Stomach smooth muscle (tissue), 2 donors: ENCODE data around the gene IL34.

ENCODE experiments used
- H3K27ac ChIP-seq: one replicate; pipeline ENCODE4 v1.7.0; 2013; ENCODE audit warnings: mild to moderate bottlenecking, low read length, inconsistent platforms
- H3K27me3 ChIP-seq, 2 donors: one replicate each; pipeline ENCODE4 v1.7.0; 2013; ENCODE audit warnings: low read length in 2 of 2; ENCODE audit not compliant: insufficient read depth in 2 of 2, control insufficient read depth in 1 of 2
- H3K36me3 ChIP-seq, 2 donors: one replicate each; pipeline ENCODE4 v1.7.0; 2013; ENCODE audit warnings: low read length in 2 of 2; ENCODE audit not compliant: control insufficient read depth in 2 of 2, insufficient read depth in 2 of 2
- H3K4me1 ChIP-seq: one replicate; pipeline ENCODE4 v1.7.0; 2013; ENCODE audit warnings: low read length; ENCODE audit not compliant: control insufficient read depth, insufficient read depth
- H3K4me3 ChIP-seq, 2 donors: one replicate each; pipeline ENCODE4 v1.7.0; 2013; ENCODE audit warnings: low read length in 2 of 2
- H3K9ac ChIP-seq, 2 donors: one replicate each; pipeline ENCODE4 v1.7.0; 2013; ENCODE audit warnings: low read length in 2 of 2, mild to moderate bottlenecking in 1 of 2
- H3K9me3 ChIP-seq, 2 donors: one replicate each; pipeline ENCODE4 v1.7.0; 2013; ENCODE audit warnings: low read length in 2 of 2; ENCODE audit not compliant: control insufficient read depth in 2 of 2
- donor health status: healthy.
- donor health status: Pancreatic carcinoma.

IL34 gene

GRCh38 chr16:70650216-70650615 lies 3.9 kb downstream of the IL34 start:
- H3K9ac ChIP-seq = no peak overlapping the region
- H3K27ac ChIP-seq = no peak overlapping the region

GRCh38 chr16:70651524-70651923 lies 5.2 kb downstream of the IL34 start:
- Histone ChIP-seq H3K27me3 (no peaks in the 10 kb centered on the region), H3K9me3 (no peaks in the 10 kb centered on the region), H3K27ac (no peak overlapping the region), H3K36me3 (no peaks in the 10 kb centered on the region), H3K9ac (no peak overlapping the region), H3K4me1 (peaks cover 15% of the 10 kb centered on the region), H3K4me3 (no peak overlapping the region)

More at GRCh38 chr16:70650216-70650615, 3.9 kb downstream of the IL34 start:
- Histone ChIP-seq H3K4me3 (no peak overlapping the region), H3K27me3 (no peaks in the 10 kb centered on the region), H3K4me1 (peaks cover 18% of the 10 kb centered on the region), H3K36me3 (no peaks in the 10 kb centered on the region), H3K9me3 (no peaks in the 10 kb centered on the region)

- H3K27ac ChIP-seq = no peak overlapping the region
- no peak overlapping the region for H3K9ac ChIP-seq
- H3K9me3 ChIP-seq = no peaks in the 10 kb centered on the region
- H3K27me3 ChIP-seq = no peaks in the 10 kb centered on the region
- no peak overlapping the region for H3K4me3 ChIP-seq
- H3K4me1 ChIP-seq = peaks cover 13% of the 10 kb centered on the region
- H3K36me3 ChIP-seq = no peaks in the 10 kb centered on the region
These were observed 6.0 kb downstream of the IL34 start for GRCh38 chr16:70652322-70652721.

GRCh38 chr16:70653406-70653805 lies 7.0 kb downstream of the IL34 start:
- Histone ChIP-seq H3K27ac (no peak overlapping the region), H3K4me1 (peaks cover 8% of the 10 kb centered on the region), H3K9ac (no peak overlapping the region), H3K4me3 (no peak overlapping the region), H3K27me3 (no peaks in the 10 kb centered on the region), H3K9me3 (no peaks in the 10 kb centered on the region), H3K36me3 (no peaks in the 10 kb centered on the region)

- Histone ChIP-seq H3K4me3 (peak overlapping the region; percentile 44 to 65), H3K27ac (peak overlapping the region; percentile 64), H3K9me3 (no peaks in the 10 kb centered on the region), H3K36me3 (no peaks in the 10 kb centered on the region), H3K9ac (peak overlapping the region; percentile 31 to 51), H3K4me1 (peaks cover 8% of the 10 kb centered on the region), H3K27me3 (no peaks in the 10 kb centered on the region)
These were observed 7.7 kb downstream of the IL34 start for GRCh38 chr16:70653809-70654771.

GRCh38 chr16:70656065-70656711 lies 9.8 kb downstream of the IL34 start:
- Histone ChIP-seq H3K9me3 (no peaks in the 10 kb centered on the region), H3K27me3 (no peaks in the 10 kb centered on the region), H3K36me3 (no peaks in the 10 kb centered on the region), H3K27ac (no peak overlapping the region), H3K4me1 (peaks cover 11% of the 10 kb centered on the region), H3K4me3 (no peak overlapping the region), H3K9ac (no peak overlapping the region)

GRCh38 chr16:70656712-70657263 lies 10.4 kb downstream of the IL34 start:
- Histone ChIP-seq H3K36me3 (no peaks in the 10 kb centered on the region), H3K4me1 (peaks cover 16% of the 10 kb centered on the region), H3K4me3 (no peak overlapping the region), H3K9ac (no peak overlapping the region), H3K27me3 (no peaks in the 10 kb centered on the region), H3K9me3 (no peaks in the 10 kb centered on the region), H3K27ac (no peak overlapping the region)

- Histone ChIP-seq H3K4me1 (peaks cover 27% of the 10 kb centered on the region), H3K4me3 (no peak overlapping the region), H3K9me3 (no peaks in the 10 kb centered on the region), H3K9ac (no peak overlapping the region), H3K27me3 (no peaks in the 10 kb centered on the region), H3K36me3 (no peaks in the 10 kb centered on the region), H3K27ac (no peak overlapping the region)
These were observed 11.6 kb downstream of the IL34 start for GRCh38 chr16:70657956-70658355.

GRCh38 chr16:70658921-70659320 lies 12.6 kb downstream of the IL34 start:
- H3K27me3 ChIP-seq = no peaks in the 10 kb centered on the region
- H3K36me3 ChIP-seq = peaks cover 4 to 6% of the 10 kb centered on the region in 2 donors
- H3K4me3 ChIP-seq = no peak overlapping the region
- no peak overlapping the region for H3K9ac ChIP-seq
- no peaks in the 10 kb centered on the region for H3K9me3 ChIP-seq
- H3K27ac ChIP-seq = no peak overlapping the region
- H3K4me1 ChIP-seq = peaks cover 31% of the 10 kb centered on the region

- H3K36me3 ChIP-seq = peaks cover 6 to 9% of the 10 kb centered on the region in 2 donors
- no peak overlapping the region for H3K27ac ChIP-seq
- H3K4me1 ChIP-seq = peaks cover 24% of the 10 kb centered on the region
- no peaks in the 10 kb centered on the region for H3K27me3 ChIP-seq
- H3K9me3 ChIP-seq = no peaks in the 10 kb centered on the region
- no peak overlapping the region for H3K4me3 ChIP-seq
- no peak overlapping the region for H3K9ac ChIP-seq
These were observed 13.2 kb downstream of the IL34 start for GRCh38 chr16:70659546-70659945.
